ENCODE results near the gene CERS6.

CERS6 gene

DNA sequence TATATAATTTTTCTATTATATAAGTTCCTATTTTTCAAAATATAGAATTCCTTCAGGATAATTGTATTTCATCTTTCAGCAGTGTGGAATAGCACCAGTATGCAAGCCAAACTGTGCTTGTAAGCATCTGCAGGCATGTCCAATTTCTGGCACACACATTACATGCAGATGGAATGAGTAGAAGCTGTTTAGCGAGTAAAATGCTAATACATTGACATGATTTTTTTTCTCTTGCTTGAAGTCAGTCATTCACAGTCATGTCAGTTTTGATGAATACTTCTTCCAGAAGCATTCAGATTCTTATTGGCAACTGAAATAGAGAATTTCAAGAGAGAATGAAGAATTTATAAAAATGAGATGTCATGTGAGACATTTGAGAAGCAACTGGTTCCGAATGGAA lies 109.4 kb downstream of the CERS6 start:
- DNase-seq (ENCODE audit: extremely low read depth in 1 of 2, low read depth in 1 of 2) = no peak

DNA sequence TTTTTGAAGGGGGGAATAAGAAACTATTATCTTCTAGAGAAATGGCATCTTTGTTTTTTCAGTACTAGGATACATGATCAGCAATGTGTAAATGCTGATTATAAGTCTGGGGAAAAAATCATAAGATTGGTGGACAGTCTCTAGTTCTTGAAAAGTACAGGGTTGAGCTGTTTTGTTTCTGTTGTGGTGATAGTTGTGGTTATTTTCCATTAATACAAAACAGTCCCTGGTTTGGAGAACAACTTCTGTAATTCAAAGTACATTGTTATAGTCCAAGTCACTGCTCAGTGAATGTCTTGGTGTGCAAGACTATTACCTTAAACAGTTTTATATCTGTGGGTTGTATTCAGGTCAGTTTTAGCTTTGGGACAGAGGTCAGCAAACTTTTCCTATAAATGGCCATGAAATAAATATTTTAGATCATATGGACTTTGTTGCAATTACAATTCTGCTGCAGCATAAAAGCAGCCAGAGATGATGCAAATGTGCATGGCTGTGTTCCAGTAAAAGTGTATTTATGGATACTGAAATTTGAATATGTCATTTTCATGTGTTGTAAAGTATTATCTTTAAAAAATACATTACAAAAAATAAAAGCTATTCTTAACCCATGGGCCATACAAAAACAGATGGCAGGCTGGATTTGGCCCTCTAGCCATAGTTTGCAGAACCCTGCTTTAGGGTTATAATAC lies 111.0 kb downstream of the CERS6 start:
- no peak for DNase-seq (ENCODE audit: extremely low read depth in 1 of 2, low read depth in 1 of 2)

DNA sequence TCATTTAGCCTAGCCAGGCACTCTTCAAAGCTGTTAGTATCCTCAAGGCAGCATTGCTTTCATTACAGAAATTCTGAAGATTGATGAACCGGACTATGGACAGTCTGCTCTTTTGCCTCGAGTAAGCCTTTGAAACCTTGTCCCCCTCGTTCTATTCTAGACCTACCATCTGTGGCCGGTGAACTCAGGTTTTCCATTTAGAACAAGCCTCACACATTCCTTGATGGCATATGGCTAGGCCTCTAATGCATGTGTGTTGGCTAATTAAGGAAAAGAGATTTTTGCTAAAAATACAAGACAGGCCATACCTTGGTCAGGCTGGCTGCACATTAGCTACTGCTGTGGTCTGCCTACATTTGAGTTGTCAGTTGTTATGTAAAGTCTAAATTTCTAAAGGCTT lies 111.8 kb downstream of the CERS6 start:
- no peak for DNase-seq (ENCODE audit: extremely low read depth in 1 of 2, low read depth in 1 of 2)

DNA sequence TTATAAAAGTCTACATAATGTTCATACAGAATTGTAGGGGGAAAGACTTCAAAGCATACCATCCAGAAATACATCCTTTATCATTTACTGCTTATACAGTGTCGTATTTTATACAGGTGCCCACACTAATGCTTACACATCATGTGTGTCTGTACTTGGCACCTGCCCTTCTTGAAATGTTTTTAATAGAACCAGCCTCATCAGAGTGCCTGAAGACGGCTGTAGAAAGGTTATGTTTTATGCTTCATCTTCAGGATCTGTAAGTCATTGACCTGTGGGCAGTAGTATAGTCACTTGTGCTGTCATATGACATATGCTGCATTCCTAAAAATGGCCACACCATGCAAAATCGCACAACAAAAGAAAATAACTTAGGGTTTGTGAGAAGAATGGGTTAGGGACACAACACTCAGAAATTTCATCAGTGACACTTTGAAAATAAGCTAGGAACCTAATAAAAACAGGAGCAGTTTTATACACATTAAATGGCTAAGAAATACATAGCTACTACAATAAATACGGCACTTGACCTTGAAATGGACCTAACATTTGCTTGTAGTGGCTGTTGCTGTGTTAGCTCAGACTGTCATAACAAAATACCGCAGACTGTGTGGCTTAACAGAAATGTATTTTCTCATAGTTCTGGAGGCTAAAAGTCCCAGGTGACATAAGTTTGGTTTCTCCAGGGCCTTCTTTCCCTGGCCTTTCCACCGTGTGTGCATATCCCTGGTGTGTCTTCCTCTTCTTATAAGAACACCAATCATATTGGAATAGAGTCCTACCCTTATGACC lies 112.6 kb downstream of the CERS6 start:
- no peak for DNase-seq (ENCODE audit: extremely low read depth in 1 of 2, low read depth in 1 of 2)

DNA sequence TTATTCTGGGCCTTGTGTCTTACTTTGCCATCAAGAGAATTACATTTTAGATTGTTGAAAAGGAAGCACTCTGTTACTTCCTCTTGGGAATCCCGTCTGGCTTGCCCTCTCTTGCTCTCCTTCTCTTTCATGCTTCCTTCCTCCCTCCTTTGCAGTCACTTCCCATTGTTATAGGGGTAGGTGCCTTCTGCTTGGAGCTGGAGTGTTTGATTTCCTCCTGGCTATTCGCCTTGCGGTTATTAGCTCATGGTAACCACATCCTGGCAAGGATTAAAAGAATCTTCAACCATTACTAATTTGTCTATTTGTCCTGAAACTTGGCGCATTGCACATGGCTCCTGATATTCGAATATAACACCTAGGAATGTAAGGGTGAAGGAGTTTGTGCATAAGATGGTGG lies 115.0 kb downstream of the CERS6 start:
- no peak for DNase-seq (ENCODE audit: extremely low read depth in 1 of 2, low read depth in 1 of 2)

DNA sequence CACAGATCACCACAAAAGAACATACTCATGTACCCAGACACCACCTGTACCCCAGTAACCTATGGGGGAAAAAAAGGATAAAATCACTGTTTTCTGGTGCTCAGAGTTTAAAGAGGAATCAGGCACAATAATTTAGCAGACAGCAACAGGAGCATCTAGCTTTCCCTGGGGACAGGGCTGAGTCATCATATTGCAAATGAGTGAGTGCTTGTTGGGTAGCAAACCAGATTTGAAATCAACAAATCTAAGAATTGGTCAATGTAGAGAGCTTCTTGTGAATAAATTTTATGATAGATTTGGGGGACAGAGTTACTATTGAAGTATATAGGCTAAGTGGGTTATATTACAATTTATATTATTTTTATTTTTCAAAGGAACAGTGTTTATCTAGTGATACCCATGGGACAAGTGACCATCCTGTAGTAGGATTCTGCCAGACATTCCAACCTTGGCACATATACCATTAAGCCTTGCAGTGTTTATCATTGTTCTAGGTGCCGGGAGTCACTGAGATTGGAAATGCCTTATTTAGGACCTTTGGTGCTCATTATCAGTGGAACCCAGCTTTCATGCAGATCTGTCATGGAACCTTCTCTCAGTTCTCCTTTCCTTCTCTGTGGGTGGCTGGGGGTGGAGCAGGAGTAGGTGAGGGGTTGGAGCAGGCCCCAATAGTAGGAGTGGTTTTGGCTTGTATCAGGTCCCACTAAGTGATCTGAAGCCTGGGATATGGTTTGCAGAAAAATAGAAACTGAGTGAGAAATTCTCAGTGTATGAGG lies 117.2 kb downstream of the CERS6 start:
- DNase-seq (ENCODE audit: extremely low read depth in 1 of 2, low read depth in 1 of 2) = no peak

DNA sequence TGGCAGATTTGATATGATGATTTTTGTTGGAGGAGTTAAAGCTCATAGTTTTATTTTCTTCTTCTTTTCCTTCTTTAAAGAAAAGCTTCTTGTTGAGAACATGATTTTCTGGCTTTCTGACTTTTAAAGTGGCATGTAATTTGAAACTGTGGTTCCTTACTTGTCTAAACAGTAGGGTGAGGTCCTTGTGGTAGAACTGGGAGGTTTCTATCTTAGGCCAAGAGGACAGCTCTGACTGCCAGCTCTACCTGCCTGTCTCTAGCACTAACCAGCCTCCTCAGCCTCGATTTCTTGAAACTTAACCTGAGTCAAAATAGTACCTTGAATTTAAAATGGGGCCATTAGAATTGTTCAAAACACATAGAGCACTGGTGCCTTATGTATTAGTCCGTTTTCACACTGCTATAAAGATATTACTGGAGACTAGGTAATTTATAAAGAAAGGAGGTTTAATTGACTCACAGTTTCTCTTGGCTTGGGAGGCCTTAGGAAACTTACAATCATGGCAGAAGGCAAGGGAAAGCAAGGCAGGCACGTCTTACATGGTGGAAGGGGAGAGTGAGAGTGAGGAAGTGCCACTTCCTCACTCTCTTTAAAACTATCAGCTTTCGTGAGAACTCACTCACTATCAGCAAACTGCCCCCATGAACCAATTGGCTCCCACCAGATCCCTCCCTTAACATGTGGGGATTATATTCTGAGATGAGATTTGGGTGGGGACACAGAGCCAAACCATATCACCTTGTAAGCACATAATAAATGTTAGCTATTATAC lies 119.0 kb downstream of the CERS6 start:
- no peak for DNase-seq (ENCODE audit: extremely low read depth in 1 of 2, low read depth in 1 of 2)

DNA sequence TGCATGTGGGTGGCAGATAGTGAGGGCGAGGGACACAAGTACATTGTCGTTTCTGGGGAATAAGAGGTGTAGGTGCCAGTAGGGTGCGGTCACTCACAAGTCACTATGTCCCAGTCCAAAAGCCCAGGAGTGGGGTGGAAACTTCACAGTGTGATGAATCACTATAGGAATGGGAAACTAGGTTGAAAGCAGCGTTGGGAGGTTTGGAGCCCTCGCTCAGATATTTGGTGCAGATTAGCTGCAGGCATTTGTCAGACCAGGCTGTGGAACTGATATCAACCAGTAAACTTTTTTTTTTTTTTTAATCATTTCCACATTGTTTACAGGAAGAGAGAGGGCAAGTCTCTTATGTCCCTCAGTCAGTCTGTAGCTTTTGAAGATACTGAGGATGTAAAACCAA lies 121.8 kb downstream of the CERS6 start:
- no peak for DNase-seq (ENCODE audit: extremely low read depth in 1 of 2, low read depth in 1 of 2)

DNA sequence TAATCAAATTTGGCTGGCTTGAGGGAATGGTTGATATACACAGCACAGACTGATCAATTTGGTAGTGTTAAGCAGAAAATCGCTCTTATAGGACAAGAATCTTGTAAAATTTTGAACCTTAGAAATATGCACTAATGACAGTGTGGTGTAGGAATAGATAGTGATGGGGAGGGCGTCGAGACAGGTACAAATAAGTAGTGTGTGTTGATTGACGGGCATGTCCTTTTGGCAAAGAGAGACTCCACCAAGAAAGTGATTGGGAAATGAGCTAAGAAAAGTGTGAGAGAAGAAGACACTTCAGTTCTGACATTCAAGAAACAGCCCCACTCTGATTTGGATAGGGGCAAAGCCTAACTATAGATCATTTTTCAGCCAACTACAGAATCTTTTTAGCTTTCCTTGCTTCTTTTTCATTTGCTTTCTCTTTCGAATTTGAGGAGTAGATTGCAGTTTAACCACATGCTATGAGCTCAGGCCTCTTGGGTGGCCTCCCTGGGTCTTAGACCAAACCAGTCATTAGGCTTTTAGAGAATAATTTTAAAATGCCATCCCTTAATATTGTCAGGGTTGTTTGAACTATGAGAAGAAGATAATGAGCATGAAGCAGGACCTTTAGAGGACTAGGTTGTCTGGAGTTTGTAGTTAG lies 127.1 kb downstream of the CERS6 start:
- no peak for DNase-seq (ENCODE audit: extremely low read depth in 1 of 2, low read depth in 1 of 2)

DNA sequence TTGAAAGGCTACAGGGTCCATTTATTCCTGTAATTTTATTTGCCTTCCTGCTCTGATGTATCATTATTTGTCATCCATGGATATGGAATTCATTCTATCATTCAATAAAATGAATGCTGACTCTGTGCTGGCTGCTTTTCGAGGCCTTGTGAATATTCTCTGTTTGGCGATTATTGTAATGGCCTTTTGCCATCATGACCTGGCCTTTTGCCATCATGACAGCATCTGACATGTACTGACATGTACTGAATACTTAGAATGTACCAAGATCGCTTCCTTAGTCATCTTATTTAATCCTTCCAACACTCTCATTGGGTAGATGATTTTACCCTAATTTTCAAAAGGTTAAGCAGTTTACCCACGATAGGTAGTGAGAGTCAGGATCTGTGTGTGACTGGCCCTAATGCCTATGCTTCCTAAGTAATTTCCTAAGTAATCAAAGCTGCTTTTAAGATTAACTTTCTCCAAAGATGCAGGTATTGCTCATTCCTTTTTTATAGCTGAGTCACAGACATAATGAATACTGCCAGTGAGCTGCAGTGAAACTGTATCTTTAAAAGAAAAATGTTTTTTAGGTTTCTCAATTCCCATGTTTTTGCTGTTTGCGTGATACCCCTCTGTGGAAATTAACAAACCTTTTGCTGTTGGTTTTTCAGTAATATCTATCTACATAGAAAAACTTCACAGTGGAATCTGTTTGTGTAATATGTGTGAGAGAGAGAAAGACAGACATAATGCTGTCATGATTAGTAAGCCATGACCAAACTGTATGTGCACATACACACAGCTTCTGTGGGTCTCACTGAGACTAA lies 127.8 kb downstream of the CERS6 start:
- DNase-seq (ENCODE audit: extremely low read depth in 1 of 2, low read depth in 1 of 2) = no peak

DNA sequence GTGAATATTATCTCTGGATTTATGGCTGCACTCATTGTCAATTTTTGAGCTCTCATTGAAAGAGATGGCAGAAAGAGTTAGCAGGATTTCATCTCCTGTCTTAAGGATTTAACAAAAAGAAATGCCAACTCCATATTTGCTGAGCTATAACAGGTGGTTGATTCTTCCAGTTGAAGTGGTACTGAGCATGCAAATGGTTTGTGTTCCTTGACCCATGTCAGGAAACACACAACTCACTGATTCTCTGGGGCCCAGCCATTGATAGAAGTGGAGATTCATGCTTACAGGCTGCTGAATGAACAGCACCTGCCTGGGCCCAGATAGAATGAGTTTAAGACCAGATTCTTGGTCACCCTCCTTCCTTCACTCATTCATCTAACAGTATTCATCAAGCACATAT lies 128.8 kb downstream of the CERS6 start:
- no peak for DNase-seq (ENCODE audit: extremely low read depth in 1 of 2, low read depth in 1 of 2)

DNA sequence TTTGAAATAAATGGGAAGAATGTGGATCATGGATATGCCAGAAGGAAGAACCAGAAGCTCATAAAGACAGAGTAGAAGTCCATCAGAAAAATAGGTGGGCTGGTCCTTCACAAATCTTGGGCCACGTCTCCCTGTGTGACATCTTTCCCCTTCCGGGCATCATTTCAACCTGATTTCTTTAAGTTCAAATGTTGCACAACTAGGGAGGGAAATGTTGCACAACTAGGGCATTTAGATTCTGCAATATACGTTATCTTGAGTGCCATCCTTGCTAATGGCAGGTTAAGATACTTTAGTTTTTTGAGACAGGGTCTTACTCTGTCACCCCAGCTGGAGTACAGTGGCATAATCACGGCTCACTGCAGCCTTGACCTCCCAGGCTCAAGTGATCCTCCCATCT lies 129.6 kb downstream of the CERS6 start:
- DNase-seq (ENCODE audit: extremely low read depth in 1 of 2, low read depth in 1 of 2) = no peak

DNA sequence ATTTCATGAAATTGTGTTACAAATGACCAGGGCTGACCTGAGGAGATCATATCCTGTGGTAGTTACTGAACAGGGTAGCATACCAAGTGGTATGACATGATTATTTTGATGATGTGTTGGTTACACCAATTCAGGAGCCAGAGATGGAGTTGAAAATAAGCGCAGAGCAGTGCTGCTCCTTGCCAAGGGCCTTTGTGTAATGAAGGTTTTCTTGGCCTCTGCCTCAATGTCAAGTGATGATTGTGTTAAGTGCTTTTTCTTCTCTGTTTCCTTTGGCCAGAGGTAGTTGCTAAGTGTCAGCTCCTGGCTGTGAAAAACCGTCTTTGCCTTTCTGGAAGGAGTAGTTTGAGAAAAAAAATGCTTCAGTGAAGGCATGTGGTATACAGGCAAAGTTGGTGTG lies 131.2 kb downstream of the CERS6 start:
- DNase-seq (ENCODE audit: extremely low read depth in 1 of 2, low read depth in 1 of 2) = no peak

DNA sequence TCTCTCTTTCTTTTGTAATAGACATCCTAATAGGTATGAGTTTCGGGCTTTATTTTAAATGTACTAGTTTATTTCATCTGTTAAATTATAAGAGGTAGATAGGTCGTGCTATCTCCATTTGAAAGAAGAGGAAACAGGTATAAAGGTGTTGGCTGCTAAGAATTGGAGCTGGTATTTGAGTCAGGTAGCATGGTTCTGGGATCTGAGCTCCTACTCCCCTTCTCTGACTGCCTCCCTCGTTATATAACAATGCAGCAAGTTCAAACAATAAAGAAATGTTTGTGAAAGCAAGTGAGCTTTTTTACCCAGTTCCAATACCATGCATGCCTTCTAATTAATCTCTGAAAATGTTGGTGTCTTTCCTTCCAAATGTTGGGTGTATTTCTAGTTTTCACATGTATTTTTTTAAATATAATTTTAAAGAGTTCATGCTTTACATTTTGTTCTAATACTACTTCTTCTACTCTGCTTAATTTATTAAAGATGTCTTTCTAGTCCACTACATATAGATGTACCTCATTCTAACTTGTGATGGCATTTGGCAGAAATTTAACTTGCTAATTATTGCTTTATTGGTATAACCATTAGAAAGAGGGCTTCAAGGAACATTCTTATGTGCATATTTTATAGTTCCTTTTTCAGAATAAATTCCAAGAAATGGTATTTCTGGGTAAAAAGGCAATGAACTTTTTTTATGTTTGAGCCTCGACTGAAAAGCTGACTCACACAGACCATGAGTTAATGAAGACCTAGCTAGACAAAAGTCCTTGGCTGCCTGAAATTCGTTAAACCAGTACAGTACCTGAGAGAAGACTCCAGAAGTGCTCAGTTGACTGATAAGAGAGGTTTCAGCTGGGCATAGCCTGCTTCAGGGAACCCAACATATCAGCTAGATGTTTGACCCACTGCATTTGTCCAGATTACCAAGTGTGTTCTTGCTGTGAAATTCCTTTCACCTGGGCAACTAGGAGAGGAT lies 133.5 kb downstream of the CERS6 start:
- no peak for DNase-seq (ENCODE audit: extremely low read depth in 1 of 2, low read depth in 1 of 2)

DNA sequence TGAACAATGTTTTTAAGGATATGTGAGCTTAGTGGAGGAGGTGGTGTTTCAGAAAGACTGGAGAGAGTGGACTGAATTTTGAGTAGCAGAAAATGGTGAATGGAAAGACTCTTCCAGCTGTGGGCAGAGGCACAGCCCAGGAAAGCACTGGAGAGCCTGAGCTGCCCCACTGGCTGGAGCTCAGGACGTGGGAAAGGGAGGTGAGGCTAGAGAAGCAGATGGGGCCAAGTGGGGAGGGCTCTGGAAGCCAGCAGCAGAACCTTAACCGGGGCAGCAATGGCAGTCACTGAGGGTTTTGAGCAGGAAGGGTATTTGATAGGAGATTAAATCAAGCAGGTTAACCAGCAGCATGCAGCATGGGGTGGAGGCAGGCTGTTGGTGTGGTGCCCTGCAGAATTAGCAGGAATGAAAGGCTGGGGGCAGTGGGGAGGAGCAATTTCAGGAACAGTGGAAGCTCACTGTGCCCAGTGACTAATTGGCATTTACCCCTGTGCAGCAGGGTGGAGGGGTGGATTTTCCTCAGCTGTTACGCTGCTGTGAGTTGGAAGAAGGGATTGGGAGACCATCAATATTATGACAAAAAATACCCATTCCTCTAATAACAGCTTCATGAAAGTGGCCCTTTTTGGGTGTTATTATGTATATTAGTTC lies 136.2 kb downstream of the CERS6 start:
- DNase-seq (ENCODE audit: extremely low read depth in 1 of 2, low read depth in 1 of 2) = no peak

DNA sequence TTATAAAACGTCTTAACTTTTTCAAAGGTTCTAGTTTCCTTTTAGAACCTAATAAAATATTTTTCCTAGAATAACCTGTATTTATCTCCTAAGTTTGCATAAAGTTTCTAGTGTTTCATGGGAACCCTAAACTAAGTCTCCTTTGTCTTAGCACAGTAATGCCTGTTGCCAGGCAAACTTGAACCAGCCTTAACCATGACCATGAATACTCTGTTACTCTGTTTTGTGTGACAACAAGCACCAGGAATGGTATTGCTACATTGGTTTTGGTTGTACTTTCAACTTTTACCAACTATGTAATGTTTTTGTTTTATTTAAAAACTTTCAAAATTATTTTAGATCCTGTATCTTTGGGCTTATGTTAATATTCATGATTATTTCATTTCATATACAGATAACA lies 137.6 kb downstream of the CERS6 start:
- DNase-seq (ENCODE audit: extremely low read depth in 1 of 2, low read depth in 1 of 2) = no peak

DNA sequence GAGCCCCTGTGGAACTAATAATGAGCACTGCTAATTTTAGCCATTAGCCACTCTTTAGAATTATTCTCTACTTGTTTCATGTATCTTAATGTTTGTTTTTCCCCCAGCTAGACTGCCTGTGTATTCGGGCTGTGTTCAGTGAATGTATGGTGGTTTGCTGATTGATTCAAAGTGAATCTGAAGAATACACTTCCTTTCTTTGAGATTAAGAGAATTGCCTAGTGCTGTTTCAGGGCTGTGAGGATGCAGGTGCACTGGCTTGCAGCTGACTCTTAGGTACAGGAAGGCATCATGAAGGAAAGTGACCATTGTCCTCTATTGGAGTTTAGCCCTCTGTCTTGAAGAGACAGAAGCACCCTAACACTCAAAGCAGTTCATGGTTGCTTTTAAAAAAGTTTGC lies 138.7 kb downstream of the CERS6 start:
- DNase-seq (ENCODE audit: extremely low read depth in 1 of 2, low read depth in 1 of 2) = no peak
